Upper lobe of left lung (tissue), 6 donors: Measurements from ENCODE around the gene RPP38. TPM values are rescaled to one million over a fixed set of nuclear protein-coding genes. Genes with fewer than 3 reads are reported as not detected.
A peak's percentile ranks its signal among the peaks of the same experiment; 100 is the strongest.

ENCODE experiments used
- ATAC-seq, 2 donors: fragments of 200-7000 bp; cut with Tn5 transposase; one replicate each; pipeline ENCODE4 v1.9.1; 2022; ENCODE audit warnings: mild to moderate bottlenecking in 2 of 2, moderate library complexity in 2 of 2; ENCODE audit not compliant: low FRiP score in 2 of 2
- DNase-seq, 2 donors: peaks; one replicate each; pipeline ENCODE4 v3.0.0-alpha.2; 2019 to 2020
- H3K27ac ChIP-seq, 4 donors: fragments of 200-600 bp; sonication (generic); one replicate each; pipeline ENCODE4 v1.5.1; 2016 to 2019
- H3K27me3 ChIP-seq, 4 donors: fragments of 200-600 bp; sonication (generic); one replicate each; pipeline ENCODE4 v1.5.1; 2017 to 2019
- H3K36me3 ChIP-seq, 4 donors: fragments of 200-600 bp; sonication (generic); one replicate each; pipeline ENCODE4 v1.5.1; 2016 to 2019
- H3K4me1 ChIP-seq, 4 donors: fragments of 200-600 bp; sonication (generic); one replicate each; pipeline ENCODE4 v1.5.1; 2018 to 2019
- H3K4me3 ChIP-seq, 4 donors: fragments of 200-600 bp; sonication (generic); one replicate each; pipeline ENCODE4 v1.5.1; 2017 to 2019; ENCODE audit warnings: mild to moderate bottlenecking in 2 of 4, moderate library complexity in 1 of 4
- H3K9me3 ChIP-seq, 4 donors: fragments of 200-600 bp; sonication (generic); one replicate each; pipeline ENCODE4 v1.5.1; 2018 to 2019
- CTCF ChIP-seq, 6 experiments: fragments of 450-650 bp in 4 of 6; fragments of 200-600 bp in 2 of 6; sonication (generic) in 2 of 6; IDR thresholded peaks; one replicate each; pipeline ENCODE4 v1.5.1; 2016 to 2019; ENCODE audit warnings: antibody characterized with exemption in 6 of 6
- EP300 ChIP-seq, 4 donors: sonication (generic); formaldehyde crosslinking; IDR thresholded peaks; one replicate each; pipeline ENCODE4 v1.5.1; 2017; ENCODE audit warnings: antibody characterized with exemption in 4 of 4, control low read depth in 2 of 4
- POLR2A ChIP-seq, 4 donors: fragments of 450-650 bp; IDR thresholded peaks; one replicate each; pipeline ENCODE4 v1.5.1; 2016 to 2017; ENCODE audit warnings: antibody characterized with exemption in 4 of 4, mild to moderate bottlenecking in 2 of 4
- POLR2AphosphoS5 ChIP-seq, 2 donors: sonication (generic); formaldehyde crosslinking; IDR thresholded peaks; one replicate each; pipeline ENCODE4 v1.5.1; 2017; ENCODE audit warnings: antibody characterized with exemption in 2 of 2
- WGBS, 2 donors: methylation state at CpG; one replicate each; pipeline ENCODE4 v1.1.5; 2017 to 2018; 5-methylcytosine and 5-hydroxymethylcytosine counted together
- total RNA-seq, 6 donors: library from RNA; depleted of rRNA in 4 of 6; stranded (reverse); fragments of >200 nt in 4 of 6; gene quantifications; one replicate each; pipeline versions ENCODE4 v1.1.0 to v1.2.1, GENCODE V29; 2016 to 2021
- donor health status: DM: no; HTN: no; CAD: no; lungs with moderate emphysema.
- donor health status: DM: no; HTN: yes; CAD: no; lungs with severe emphysema.

The RPP38 gene
- total RNA-seq, 6 donors from 2014 or later = 6.4 to 27.2 (median 13.6) TPM

DNA sequence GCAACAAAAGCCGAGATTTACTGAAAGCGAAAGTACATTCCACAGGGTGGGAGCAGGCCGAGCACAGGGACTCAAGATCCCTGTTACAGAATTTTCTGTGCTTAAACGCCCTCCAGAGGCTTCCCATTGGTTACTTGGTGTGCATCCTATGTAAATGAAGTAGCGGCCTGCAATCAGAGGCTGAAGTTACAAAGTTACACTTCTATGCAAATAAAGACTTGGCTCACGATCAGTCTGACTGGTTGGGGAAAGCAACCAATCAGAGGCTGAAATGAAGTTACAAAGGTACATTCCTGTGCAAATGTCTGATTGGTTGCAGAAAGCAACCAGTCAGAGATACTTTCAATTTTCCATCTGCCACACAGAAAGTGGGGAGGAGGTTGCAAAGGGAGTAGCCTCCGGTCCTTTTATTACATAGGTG lies 12.6 kb upstream of the RPP38 start:
- peak in 1 of 2 donors; percentile 49 for DNase-seq
- WGBS, 2 donors = 17 to 18% methylated on average over 7 of the region's 7 CpGs
- peak; percentile 68 to 80 for ATAC-seq

GRCh38 chr10:15088428-15089261 lies 8.5 kb upstream of the RPP38 start, which contains the start of gene ACBD7:
TSS of gene ACBD7 (minus strand) at chr10:15088776. CDS start at chr10:15088728, 48 bp downstream.
- TF ChIP-seq POLR2AphosphoS5 (IDR thresholded peaks at IDR 0.05) (peak in 1 of 2 donors; percentile 42), EP300 (IDR thresholded peaks at IDR 0.05) (no peak), CTCF (IDR thresholded peaks at IDR 0.05) (peak; percentile 71 to 85 (median 76))
- Histone ChIP-seq H3K36me3 (no peaks in the 10 kb centered on the region), H3K27ac (peak within 1 kb of the TSS in 1 of 4 donors; percentile 41), H3K27me3 (no peaks in the 10 kb centered on the region), H3K4me3 (peak within 1 kb of the TSS; percentile 43 to 69 (median 60)), H3K9me3 (no peaks in the 10 kb centered on the region), H3K4me1 (peaks cover 8 to 17% (median 11%) of the 10 kb centered on the region in 4 donors)
- 10 to 11% methylated on average over 32 to 34 of the region's 63 CpGs for WGBS, 2 donors
- ATAC-seq = peak; percentile 93 to 97
- DNase-seq = peak; percentile 78 to 96

More for the DNA sequence above, 12.6 kb upstream of the RPP38 start:
- H3K4me3 ChIP-seq = peak overlapping the region in 3 of 4 donors; percentile 34 to 46 (median 45)
- no peaks in the 10 kb centered on the region for H3K36me3 ChIP-seq
- TF ChIP-seq CTCF (IDR thresholded peaks at IDR 0.05) (peak in 2 of 6 experiments; percentile 1 to 18), POLR2AphosphoS5 (IDR thresholded peaks at IDR 0.05) (no peak), POLR2A (IDR thresholded peaks at IDR 0.05) (no peak), EP300 (IDR thresholded peaks at IDR 0.05) (no peak)
- H3K27me3 ChIP-seq = no peaks in the 10 kb centered on the region
- peak overlapping the region; percentile 1 to 66 (median 18) for H3K27ac ChIP-seq
- H3K9me3 ChIP-seq = no peaks in the 10 kb centered on the region
- peaks cover 8 to 18% (median 11%) of the 10 kb centered on the region in 4 donors for H3K4me1 ChIP-seq

DNA sequence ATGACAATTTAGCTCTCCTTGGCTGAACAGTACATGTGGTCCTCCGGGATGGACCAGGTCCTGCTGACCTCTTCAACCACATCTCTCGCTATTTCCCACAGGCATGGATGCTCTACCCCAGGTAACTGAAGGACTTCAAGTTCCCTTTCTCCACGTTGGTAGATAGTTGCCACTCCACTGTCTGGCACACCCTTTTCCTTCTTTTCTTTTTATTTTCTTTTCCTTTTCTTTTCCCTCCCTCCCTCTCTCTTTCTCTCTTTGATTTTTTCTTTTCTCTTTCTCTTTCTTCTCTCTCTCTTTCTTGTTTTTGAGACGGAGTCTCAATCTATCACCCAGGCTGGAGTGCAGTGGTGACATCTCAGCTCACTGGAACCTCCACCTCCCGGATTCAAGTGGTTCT lies 5.7 kb upstream of the RPP38 start:
- no peak for TF ChIP-seq EP300 (IDR thresholded peaks at IDR 0.05)
- DNase-seq = no peak

DNA sequence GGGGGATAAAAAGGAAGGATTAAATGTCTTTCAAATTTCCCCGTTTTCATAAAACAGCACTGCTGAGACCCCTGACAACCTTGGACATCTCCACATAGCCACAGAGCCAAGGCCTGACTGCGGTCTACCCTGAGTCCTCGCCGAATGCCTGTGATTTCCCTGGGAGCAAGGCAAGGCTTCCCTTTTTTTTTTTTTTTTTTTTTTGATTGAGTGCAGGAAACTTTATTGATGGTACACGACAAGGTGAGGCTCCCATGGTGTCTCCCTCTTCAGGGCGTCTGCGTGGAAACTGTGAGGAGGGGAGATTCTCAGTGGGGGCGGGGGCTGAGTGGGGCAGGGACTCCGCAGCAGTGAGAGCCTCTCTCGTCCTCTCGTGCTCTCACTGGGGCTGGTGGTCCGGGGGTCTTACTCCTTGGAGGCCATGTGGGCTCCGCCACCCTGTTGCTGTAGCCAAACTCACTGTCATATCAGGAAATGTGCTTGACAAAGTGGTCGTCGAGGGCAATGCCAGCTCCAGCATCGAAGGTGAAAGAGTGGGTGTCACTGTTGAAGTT lies 4.2 kb upstream of the RPP38 start:
- Histone ChIP-seq H3K4me3 (no peak overlapping the region), H3K4me1 (peaks cover 6 to 23% (median 14%) of the 10 kb centered on the region in 4 donors), H3K9me3 (no peaks in the 10 kb centered on the region), H3K27me3 (no peaks in the 10 kb centered on the region), H3K36me3 (no peaks in the 10 kb centered on the region), H3K27ac (no peak overlapping the region)
- WGBS, 2 donors = 86 to 92% methylated on average over 15 to 16 of the region's 16 CpGs
- DNase-seq = peak in 1 of 2 donors; percentile 22
- no peak for ATAC-seq
- no peak for TF ChIP-seq POLR2A (IDR thresholded peaks at IDR 0.05)
- no peak for TF ChIP-seq POLR2AphosphoS5 (IDR thresholded peaks at IDR 0.05)
- TF ChIP-seq EP300 (IDR thresholded peaks at IDR 0.05) = no peak
- TF ChIP-seq CTCF (IDR thresholded peaks at IDR 0.05) = no peak

More for the DNA sequence above, 5.7 kb upstream of the RPP38 start:
- Histone ChIP-seq H3K27ac (no peak overlapping the region), H3K4me3 (no peak overlapping the region), H3K36me3 (no peaks in the 10 kb centered on the region), H3K9me3 (no peaks in the 10 kb centered on the region), H3K27me3 (no peaks in the 10 kb centered on the region), H3K4me1 (peaks cover 6 to 17% (median 11%) of the 10 kb centered on the region in 4 donors)
- no peak for ATAC-seq
- WGBS, 2 donors = 82 to 83% methylated on average over 5 of the region's 5 CpGs

- peaks cover 0 to 9% (median 0%) of the 10 kb centered on the region in 4 donors for H3K36me3 ChIP-seq
- 1% methylated on average over 11 of the region's 11 CpGs for WGBS, 2 donors
- peak; percentile 5 to 32 for ATAC-seq
- no peaks in the 10 kb centered on the region for H3K27me3 ChIP-seq
- H3K9me3 ChIP-seq = no peaks in the 10 kb centered on the region
- peaks cover 13 to 34% (median 23%) of the 10 kb centered on the region in 4 donors for H3K4me1 ChIP-seq
- peak overlapping the region; percentile 63 to 98 (median 88) for H3K4me3 ChIP-seq
- DNase-seq = no peak
- H3K27ac ChIP-seq = peak overlapping the region; percentile 93 to 98 (median 96)
- TF ChIP-seq CTCF (IDR thresholded peaks at IDR 0.05) = no peak
- TF ChIP-seq POLR2A (IDR thresholded peaks at IDR 0.05) = no peak
- TF ChIP-seq EP300 (IDR thresholded peaks at IDR 0.05) = no peak
- no peak for TF ChIP-seq POLR2AphosphoS5 (IDR thresholded peaks at IDR 0.05)
Observed at GRCh38 chr10:15096661-15097010, 519 bp upstream of the RPP38 start.
